IMR-90 (cell line): ENCODE data around the gene MEN1. TPM values are rescaled to one million over a fixed set of nuclear protein-coding genes. Genes with fewer than 3 reads are reported as not detected.

Source experiments
- ATAC-seq: fragments of 200-7000 bp; cut with Tn5 transposase; 2 replicates; pipeline ENCODE4 v1.9.1; 2020; ENCODE audit warnings: low read depth, mild to moderate bottlenecking, moderate library complexity
- BruUV-seq: library from RNA; stranded (reverse); fragments of 400-500 nt; replicated peaks from 2 replicates; lab custom pipeline; 2021; lab: Mats Ljungman, UMichigan
- CTCF ChIA-PET: fragments of 300-600 bp; formaldehyde crosslinking; extraction: SDS; loops from one replicate; lab custom pipeline; 2021; ENCODE audit warnings: antibody characterized with exemption; lab: Yijun Ruan, JAX
- POLR2A ChIA-PET: fragments of 300-600 bp; sonication (Branson Sonifier 250); formaldehyde crosslinking; loops from one replicate; lab custom pipeline; 2022; ENCODE audit warnings: antibody characterized with exemption; ENCODE audit not compliant: unreplicated experiment; lab: Charles Lee
- DNase-seq: peaks from one replicate; pipeline ENCODE4 v3.0.0; 2013
- H2AFZ ChIP-seq: replicated peaks from 2 replicates; pipeline ENCODE3; 2013; ENCODE audit warnings: low read length, mild to moderate bottlenecking; ENCODE audit not compliant: poor library complexity
- H2AK5ac ChIP-seq: 2 replicates; pipeline ENCODE4 v1.6.1; 2013; ENCODE audit warnings: low read depth, low read length, inconsistent platforms
- H2AK9ac ChIP-seq: replicated peaks from 2 replicates; pipeline ENCODE3; 2013; ENCODE audit warnings: mild to moderate bottlenecking, low read depth, low read length, moderate library complexity; ENCODE audit not compliant: poor library complexity
- H2BK120ac ChIP-seq: 2 replicates; pipeline ENCODE4 v1.6.1; 2013; ENCODE audit warnings: low read depth, low read length, inconsistent platforms
- H2BK15ac ChIP-seq: 3 replicates; pipeline ENCODE4 v1.6.1; 2013; ENCODE audit warnings: low read depth, low read length, inconsistent platforms
- H2BK20ac ChIP-seq: 2 replicates; pipeline ENCODE4 v1.6.1; 2013; ENCODE audit warnings: low read depth, mild to moderate bottlenecking, inconsistent platforms, low read length, moderate library complexity
- H2BK5ac ChIP-seq: 2 replicates; pipeline ENCODE4 v1.6.1; 2013; ENCODE audit warnings: mild to moderate bottlenecking, low read depth, low read length, inconsistent platforms; ENCODE audit not compliant: poor library complexity, severe bottlenecking
- H3K14ac ChIP-seq: replicated peaks from 2 replicates; pipeline ENCODE4 v1.6.1; 2013; ENCODE audit warnings: low read depth, low read length, inconsistent platforms
- H3K18ac ChIP-seq: 2 replicates; pipeline ENCODE4 v1.6.1; 2013; ENCODE audit warnings: low read depth, low read length, control low read depth
- H3K23ac ChIP-seq: 2 replicates; pipeline ENCODE4 v1.6.1; 2013; ENCODE audit warnings: low read depth, low read length, inconsistent platforms
- H3K27ac ChIP-seq: 2 replicates; pipeline ENCODE4 v1.5.1; 2013; ENCODE audit warnings: mild to moderate bottlenecking, control low read depth, low read length; ENCODE audit not compliant: insufficient read depth
- H3K27me3 ChIP-seq: 2 replicates; pipeline ENCODE4 v1.6.1; 2013; ENCODE audit warnings: low read length; ENCODE audit not compliant: control insufficient read depth, insufficient read depth
- H3K36me3 ChIP-seq: 2 replicates; pipeline ENCODE4 v1.6.1; 2013; ENCODE audit warnings: low read length, mixed read lengths; ENCODE audit not compliant: control insufficient read depth, insufficient read depth
- H3K4ac ChIP-seq: 2 replicates; pipeline ENCODE4 v1.6.1; 2013; ENCODE audit warnings: low read depth, low read length, inconsistent platforms
- H3K4me1 ChIP-seq: 2 replicates; pipeline ENCODE4 v1.6.1; 2013; ENCODE audit warnings: low read length, mixed read lengths; ENCODE audit not compliant: control insufficient read depth, insufficient read depth
- H3K4me2 ChIP-seq: 2 replicates; pipeline ENCODE4 v1.6.1; 2013; ENCODE audit warnings: low read depth, mild to moderate bottlenecking, control low read depth, low read length, moderate library complexity
- H3K4me3 ChIP-seq: 2 replicates; pipeline ENCODE4 v1.5.1; 2013; ENCODE audit warnings: low read depth, mild to moderate bottlenecking, control low read depth, low read length, moderate library complexity; ENCODE audit not compliant: insufficient read depth
- H3K56ac ChIP-seq: 2 replicates; pipeline ENCODE4 v1.6.1; 2013; ENCODE audit warnings: low read length, inconsistent platforms; ENCODE audit not compliant: insufficient read depth; ENCODE audit errors: extremely low read depth
- H3K79me1 ChIP-seq, 2 experiments: 2 replicates each; pipeline ENCODE4 v1.6.1; 2013; ENCODE audit warnings: low read length in 2 of 2, inconsistent platforms in 1 of 2, low read depth in 1 of 2
- H3K9ac ChIP-seq: 2 replicates; pipeline ENCODE4 v1.6.1; 2013; ENCODE audit warnings: low read depth, low read length, control low read depth
- H3K9me1 ChIP-seq: 2 replicates; pipeline ENCODE4 v1.6.1; 2013; ENCODE audit warnings: low read length, inconsistent platforms; ENCODE audit not compliant: insufficient read depth
- H3K9me3 ChIP-seq: 2 replicates; pipeline ENCODE4 v1.6.1; 2013; ENCODE audit warnings: low read length; ENCODE audit not compliant: control insufficient read depth, insufficient read depth
- H4K20me1 ChIP-seq: 2 replicates; pipeline ENCODE4 v1.6.1; 2013; ENCODE audit warnings: low read length, inconsistent platforms; ENCODE audit not compliant: insufficient read depth
- H4K5ac ChIP-seq: 2 replicates; pipeline ENCODE4 v1.6.1; 2013; ENCODE audit warnings: mild to moderate bottlenecking, low read depth, low read length, control low read depth
- H4K8ac ChIP-seq, 2 experiments: 2 replicates each; pipeline ENCODE4 v1.6.1; 2013; ENCODE audit warnings: low read depth in 2 of 2, low read length in 2 of 2, control low read depth in 1 of 2, inconsistent platforms in 1 of 2
- H4K91ac ChIP-seq: 2 replicates; pipeline ENCODE4 v1.6.1; 2013; ENCODE audit warnings: low read depth, low read length, inconsistent platforms; ENCODE audit not compliant: insufficient read depth
- BHLHE40 ChIP-seq: fragments of 150-350 bp; IDR thresholded peaks from 2 replicates; pipeline ENCODE4 v1.6.1; 2016; ENCODE audit warnings: mild to moderate bottlenecking, low read depth, low read length
- CHD1 ChIP-seq: IDR thresholded peaks from 2 replicates; pipeline ENCODE4 v1.6.1; 2012; ENCODE audit warnings: low read depth, low read length, improper control_type of control experiment
- ELK1 ChIP-seq: fragments of 150-350 bp; IDR thresholded peaks from 2 replicates; pipeline ENCODE4 v1.6.1; 2016; ENCODE audit warnings: low read depth, mild to moderate bottlenecking, low read length, moderate library complexity, borderline replicate concordance
- FOS ChIP-seq: fragments of 150-350 bp; IDR thresholded peaks from 2 replicates; pipeline ENCODE4 v1.6.1; 2016; ENCODE audit warnings: low read depth, low read length
- MAZ ChIP-seq: IDR thresholded peaks from 2 replicates; pipeline ENCODE4 v1.6.1; 2012; ENCODE audit warnings: low read depth, mild to moderate bottlenecking, low read length, improper control_type of control experiment, moderate library complexity, borderline replicate concordance
- MXI1 ChIP-seq: IDR thresholded peaks from 2 replicates; pipeline ENCODE4 v1.6.1; 2012; ENCODE audit warnings: low read depth, mild to moderate bottlenecking, low read length, moderate library complexity, borderline replicate concordance
- NFE2L2 ChIP-seq: fragments of 150-350 bp; IDR thresholded peaks from 2 replicates; pipeline ENCODE4 v1.6.1; 2016; ENCODE audit warnings: low read depth, mild to moderate bottlenecking, low read length
- POLR2A ChIP-seq: IDR thresholded peaks from 2 replicates; pipeline ENCODE4 v1.6.1; 2012; ENCODE audit warnings: mild to moderate bottlenecking, low read depth, low read length
- RAD21 ChIP-seq: IDR thresholded peaks from 2 replicates; pipeline ENCODE4 v1.6.1; 2012; ENCODE audit warnings: low read length, improper control_type of control experiment
- RCOR1 ChIP-seq: IDR thresholded peaks from 2 replicates; pipeline ENCODE4 v1.6.1; 2012; ENCODE audit warnings: mild to moderate bottlenecking, low read length, improper control_type of control experiment; ENCODE audit not compliant: insufficient replicate concordance
- SMC3 ChIP-seq: fragments of 150-350 bp; IDR thresholded peaks from 2 replicates; pipeline ENCODE4 v1.6.1; 2016; ENCODE audit warnings: low read depth, mild to moderate bottlenecking, antibody characterized with exemption, low read length, moderate library complexity
- WGBS, 2 experiments: methylation state at CpG; one replicate each; pipeline versions ENCODE4 v1.1.5 to v1.1.7; 2013; ENCODE audit warnings: missing lambda C conversion rate in 2 of 2; ENCODE audit not compliant: insufficient read length in 1 of 2; ENCODE audit errors: extremely low coverage in 2 of 2; 5-methylcytosine and 5-hydroxymethylcytosine counted together
- dilution Hi-C: fragments of 300-500 bp; cut with HindIII; formaldehyde crosslinking; loops from one replicate; pipeline ENCODE4 v1.14.3; 2018; ENCODE audit warnings: low sequenced_read_pairs; ENCODE audit not compliant: unreplicated experiment
- in situ Hi-C: fragments of 300-500 bp; cut with MboI; formaldehyde crosslinking; loops from 3 replicates; pipeline ENCODE4 v1.14.3; 2019; ENCODE audit warnings: low sequenced_read_pairs, inconsistent platforms, mixed read lengths
- intact Hi-C: fragments of 100-400 bp; cut with micrococcal nuclease; formaldehyde crosslinking; loops from 2 replicates; pipeline ENCODE4 v1.10.0; 2022
- polyA plus RNA-seq, 3 experiments: library from polyadenylated mRNA; depleted of rRNA; stranded (reverse); fragments of >200 nt; gene quantifications; 2 replicates each; pipeline ENCODE4 v1.2.3, GENCODE V29; 2012; ENCODE audit warnings: low replicate concordance in 1 of 3
- total RNA-seq: library from RNA; depleted of rRNA; stranded (reverse); fragments of >200 nt; gene quantifications from 2 replicates; pipeline ENCODE4 v1.2.3, GENCODE V29; 2012
- TF ChIP-seq, protein P1 (sequence below): conservative IDR thresholded peaks from 2 replicates; pipeline ENCODE4 v1.5.1; 2012; ENCODE audit warnings: mild to moderate bottlenecking, low read depth, low read length, improper control_type of control experiment

MEN1 gene
- total and polyA plus RNA-seq, 2 of the 4 experiments (the other 2 are of a cell fraction), result 8.8 to 35.7 TPM

DNA sequence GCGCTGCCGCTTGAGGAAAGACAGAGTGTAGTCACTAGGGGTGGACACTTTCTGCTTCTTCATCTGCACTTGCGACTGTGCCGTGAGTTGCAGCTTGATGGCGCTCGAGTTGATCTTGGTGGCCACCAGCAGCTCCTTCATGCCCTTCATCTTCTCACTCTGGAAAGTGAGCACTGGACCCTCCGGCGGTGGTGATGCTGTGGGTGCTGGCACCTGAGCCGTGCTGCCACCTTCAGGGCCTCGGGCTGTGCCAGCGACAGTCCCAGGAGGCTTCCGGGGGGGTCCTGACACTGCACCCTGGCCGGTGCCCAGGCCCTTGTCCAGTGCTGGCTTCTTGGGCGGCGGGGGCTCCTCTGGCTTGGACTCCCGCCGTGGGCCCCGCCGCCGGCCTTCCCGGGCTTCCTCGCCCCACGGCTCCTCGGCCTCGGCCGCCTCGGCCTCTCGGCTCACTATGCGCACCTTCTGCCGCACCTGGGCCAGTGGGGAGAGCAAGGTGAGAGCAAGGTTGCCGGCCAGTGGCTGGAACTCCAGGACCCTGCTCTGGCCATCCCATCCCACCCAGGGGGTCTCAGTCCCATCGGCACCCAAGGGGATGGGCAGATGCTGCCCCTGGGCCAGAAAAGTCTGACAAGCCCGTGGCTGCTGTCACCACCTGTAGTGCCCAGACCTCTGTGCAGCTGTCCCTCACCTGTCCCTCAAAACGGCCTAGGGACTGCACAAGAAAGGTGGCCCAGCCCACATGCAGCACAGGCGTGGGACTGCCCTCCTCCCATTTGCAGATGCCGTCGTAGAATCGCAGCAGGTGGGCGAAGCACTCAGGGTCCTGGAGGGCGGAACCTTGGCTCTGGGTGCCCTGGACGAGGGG lies 5.8 kb downstream of the MEN1 start:
- ATAC-seq (no peak), DNase-seq (no peak)
- Histone ChIP-seq H3K4me1 (peaks cover 14% of the 10 kb centered on the region), H3K9ac (no peak overlapping the region), H3K4ac (no peak overlapping the region), H2BK120ac (no peak overlapping the region), H3K4me3 (no peak overlapping the region), H2AK5ac (no peak overlapping the region), H4K5ac (no peak overlapping the region), H3K9me3 (no peaks in the 10 kb centered on the region), H4K8ac (no peak overlapping the region), H3K27me3 (no peaks in the 10 kb centered on the region), H3K9me1 (peaks cover 21% of the 10 kb centered on the region), H3K14ac (no peak overlapping the region), H2AK9ac (peak overlapping the region; percentile 52), H3K4me2 (no peak overlapping the region), H2BK15ac (no peak overlapping the region), H4K91ac (no peak overlapping the region), H2BK5ac (no peak overlapping the region), H4K20me1 (no peaks in the 10 kb centered on the region), H3K56ac (no peak overlapping the region), H3K36me3 (peaks cover 27% of the 10 kb centered on the region), H2BK20ac (no peak overlapping the region), H3K27ac (no peak overlapping the region), H2AFZ (no peak overlapping the region), H3K18ac (no peak overlapping the region), H3K79me1 (peaks cover 4 to 40% of the 10 kb centered on the region in 2 experiments; a peak in 3 of 4 replicates), H3K23ac (no peak overlapping the region)
- WGBS, 2 experiments, result 94% methylated on average over 16 of the region's 41 CpGs; no CpG with 5 or more reads in 1 of the 2 experiments
- intact Hi-C loops (no loop called here), dilution Hi-C loops (no loop called here), in situ Hi-C loops (no loop called here)
- no peak for TF ChIP-seq RAD21
- no peak for TF ChIP-seq ELK1
- no peak for TF ChIP-seq BHLHE40
- no peak for TF ChIP-seq MAZ
- TF ChIP-seq POLR2A, result no peak
- TF ChIP-seq RCOR1, result no peak
- no peak for TF ChIP-seq SMC3
- TF ChIP-seq, protein P1, sequence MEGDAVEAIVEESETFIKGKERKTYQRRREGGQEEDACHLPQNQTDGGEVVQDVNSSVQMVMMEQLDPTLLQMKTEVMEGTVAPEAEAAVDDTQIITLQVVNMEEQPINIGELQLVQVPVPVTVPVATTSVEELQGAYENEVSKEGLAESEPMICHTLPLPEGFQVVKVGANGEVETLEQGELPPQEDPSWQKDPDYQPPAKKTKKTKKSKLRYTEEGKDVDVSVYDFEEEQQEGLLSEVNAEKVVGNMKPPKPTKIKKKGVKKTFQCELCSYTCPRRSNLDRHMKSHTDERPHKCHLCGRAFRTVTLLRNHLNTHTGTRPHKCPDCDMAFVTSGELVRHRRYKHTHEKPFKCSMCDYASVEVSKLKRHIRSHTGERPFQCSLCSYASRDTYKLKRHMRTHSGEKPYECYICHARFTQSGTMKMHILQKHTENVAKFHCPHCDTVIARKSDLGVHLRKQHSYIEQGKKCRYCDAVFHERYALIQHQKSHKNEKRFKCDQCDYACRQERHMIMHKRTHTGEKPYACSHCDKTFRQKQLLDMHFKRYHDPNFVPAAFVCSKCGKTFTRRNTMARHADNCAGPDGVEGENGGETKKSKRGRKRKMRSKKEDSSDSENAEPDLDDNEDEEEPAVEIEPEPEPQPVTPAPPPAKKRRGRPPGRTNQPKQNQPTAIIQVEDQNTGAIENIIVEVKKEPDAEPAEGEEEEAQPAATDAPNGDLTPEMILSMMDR, result no peak
- TF ChIP-seq MXI1, result no peak
- TF ChIP-seq NFE2L2, result no peak
- TF ChIP-seq FOS, result no peak
- TF ChIP-seq CHD1, result no peak
- BruUV-seq, result no TSS peak
- POLR2A ChIA-PET, result no interaction called here
- CTCF ChIA-PET, result interaction anchor here (0.6 to 1.0 kb wide), 2 partner anchors 22 to 552 kb away, joined by 3 to 6 read pairs; no protein-coding TSS in a partner anchor
